Pancreas (tissue), 10 donors: ENCODE data around the gene HMX1. TPM values are rescaled to one million over a fixed set of nuclear protein-coding genes. Genes with fewer than 3 reads are reported as not detected.

Source experiments
- ATAC-seq, 4 donors: fragments of 200-7000 bp; cut with Tn5 transposase; one replicate each; pipeline versions ENCODE4 v1.8.0 to v1.9.1; 2020; ENCODE audit warnings: mild to moderate bottlenecking in 4 of 4, moderate library complexity in 4 of 4
- DNase-seq, 6 donors: peaks; one replicate each; pipeline ENCODE4 v3.0.0-alpha.2; 2020
- FAIRE-seq: peaks from 2 replicates; lab custom pipeline; 2012; peaks lifted over from hg19 to GRCh38; lab: Jason Lieb, UNC
- H3K27ac ChIP-seq, 4 donors: fragments of 200-600 bp; sonication (generic); 1 replicate in 3 of 4; 2 replicates in 1 of 4; pipeline versions ENCODE4 v1.5.0 to v1.8.0; 2020
- H3K27me3 ChIP-seq, 4 donors: fragments of 200-600 bp; one replicate each; pipeline ENCODE4 v1.8.0; 2021
- H3K36me3 ChIP-seq, 3 donors: fragments of 200-600 bp; sonication (generic) in 1 of 3; one replicate each; pipeline versions ENCODE4 v1.5.0 to v1.8.0; 2020 to 2021
- H3K4me1 ChIP-seq, 3 donors: fragments of 200-600 bp; one replicate each; pipeline ENCODE4 v1.8.0; 2021
- H3K4me3 ChIP-seq, 4 donors: fragments of 200-600 bp; sonication (generic) in 2 of 4; one replicate each; pipeline versions ENCODE4 v1.5.0 to v1.8.0; 2020 to 2021
- H3K9me3 ChIP-seq, 4 donors: fragments of 200-600 bp; one replicate each; pipeline ENCODE4 v1.8.0; 2021
- WGBS, 2 donors: extraction: QIAGEN DNeasy Blood & Tissue Kit; methylation state at CpG; one replicate each; pipeline ENCODE4 v1.1.7; 2013; 5-methylcytosine and 5-hydroxymethylcytosine counted together
- intact Hi-C, 3 donors: fragments of 100-400 bp; cut with DNase I; formaldehyde crosslinking; loops; one replicate each; pipeline versions ENCODE4 v1.11.1 to v1.14.2; 2022
- polyA plus RNA-seq, 2 donors: library from polyadenylated mRNA; stranded (reverse); fragments of 200-250 nt; gene quantifications; one replicate each; pipeline ENCODE4 v1.2.3, GENCODE V29; 2013
- total RNA-seq, 6 donors: library from RNA; stranded (reverse); fragmentation: NEBNext Ultra II Directional in 4 of 6; extraction: Animal tissue kit (Norgen Biotek cat#: 25700) in 4 of 6; gene quantifications; one replicate each; pipeline versions ENCODE4 v1.2.1 to v1.2.4, GENCODE V29; 2021 to 2023
- TF ChIP-seq, protein P1 (sequence below), 4 donors: fragments of 200-600 bp; sonication (generic) in 3 of 4; IDR thresholded peaks; one replicate each; pipeline versions ENCODE4 v1.5.0 to v1.8.0; 2021; ENCODE audit warnings: antibody characterized with exemption in 4 of 4
- donor health status: healthy with polysubstance abuse.
- donor health status: DM: no; HTN: no; CAD: no; lungs with moderate emphysema.
- donor health status: DM: no; HTN: no; CAD: no.
- donor health status: control.
- donor health status: control.
- donor health status: Bipolar disorder and iron deficiency.
- donor health status: DM: yes; HTN: yes; CAD: no.
- donor health status: DM: no; HTN: no; CAD: no.
- donor health status: DM: no; HTN: no; CAD: no.
- donor health status: DM: yes; HTN: yes; CAD: no.

The HMX1 gene
- total and polyA plus RNA-seq, 8 donors, result not detected

- intact Hi-C loops, result no loop called here
- TF ChIP-seq, protein P1, sequence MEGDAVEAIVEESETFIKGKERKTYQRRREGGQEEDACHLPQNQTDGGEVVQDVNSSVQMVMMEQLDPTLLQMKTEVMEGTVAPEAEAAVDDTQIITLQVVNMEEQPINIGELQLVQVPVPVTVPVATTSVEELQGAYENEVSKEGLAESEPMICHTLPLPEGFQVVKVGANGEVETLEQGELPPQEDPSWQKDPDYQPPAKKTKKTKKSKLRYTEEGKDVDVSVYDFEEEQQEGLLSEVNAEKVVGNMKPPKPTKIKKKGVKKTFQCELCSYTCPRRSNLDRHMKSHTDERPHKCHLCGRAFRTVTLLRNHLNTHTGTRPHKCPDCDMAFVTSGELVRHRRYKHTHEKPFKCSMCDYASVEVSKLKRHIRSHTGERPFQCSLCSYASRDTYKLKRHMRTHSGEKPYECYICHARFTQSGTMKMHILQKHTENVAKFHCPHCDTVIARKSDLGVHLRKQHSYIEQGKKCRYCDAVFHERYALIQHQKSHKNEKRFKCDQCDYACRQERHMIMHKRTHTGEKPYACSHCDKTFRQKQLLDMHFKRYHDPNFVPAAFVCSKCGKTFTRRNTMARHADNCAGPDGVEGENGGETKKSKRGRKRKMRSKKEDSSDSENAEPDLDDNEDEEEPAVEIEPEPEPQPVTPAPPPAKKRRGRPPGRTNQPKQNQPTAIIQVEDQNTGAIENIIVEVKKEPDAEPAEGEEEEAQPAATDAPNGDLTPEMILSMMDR (IDR thresholded peaks at IDR 0.05), result no peak
- Histone ChIP-seq H3K4me1 (no peaks in the 10 kb centered on the region), H3K27ac (no peak overlapping the region), H3K9me3 (no peaks in the 10 kb centered on the region), H3K36me3 (no peaks in the 10 kb centered on the region), H3K27me3 (peaks cover 0 to under 1% (median 0%) of the 10 kb centered on the region in 4 donors), H3K4me3 (no peak overlapping the region)
- DNase-seq (no peak), FAIRE-seq (no peak), ATAC-seq (no peak)
- WGBS, 2 donors, result 59 to 76% methylated on average over 12 of the region's 12 CpGs
Observed at GRCh38 chr4:8847331-8847730, 24.3 kb downstream of the HMX1 start.

- Histone ChIP-seq H3K36me3 (no peaks in the 10 kb centered on the region), H3K27me3 (no peaks in the 10 kb centered on the region), H3K9me3 (no peaks in the 10 kb centered on the region), H3K27ac (no peak overlapping the region), H3K4me3 (no peak overlapping the region), H3K4me1 (no peaks in the 10 kb centered on the region)
- FAIRE-seq (no peak), ATAC-seq (no peak), DNase-seq (no peak)
- WGBS, 2 donors, result 54 to 75% methylated on average over 3 of the region's 3 CpGs
- intact Hi-C loops, result no loop called here
- TF ChIP-seq, protein P1 (IDR thresholded peaks at IDR 0.05), result no peak
Observed at GRCh38 chr4:8846826-8847225, 24.8 kb downstream of the HMX1 start.

GRCh38 chr4:8846046-8846720, 25.5 kb downstream of the HMX1 start:
- ATAC-seq (no peak), DNase-seq (peak in 1 of 6 donors; percentile 4), FAIRE-seq (no peak)
- 45 to 58% methylated on average over 9 of the region's 9 CpGs for WGBS, 2 donors
- Histone ChIP-seq H3K9me3 (no peaks in the 10 kb centered on the region), H3K27ac (no peak overlapping the region), H3K36me3 (no peaks in the 10 kb centered on the region), H3K27me3 (no peaks in the 10 kb centered on the region), H3K4me3 (no peak overlapping the region), H3K4me1 (no peaks in the 10 kb centered on the region)
- intact Hi-C loops, result no loop called here
- TF ChIP-seq, protein P1 (IDR thresholded peaks at IDR 0.05), result no peak

DNA sequence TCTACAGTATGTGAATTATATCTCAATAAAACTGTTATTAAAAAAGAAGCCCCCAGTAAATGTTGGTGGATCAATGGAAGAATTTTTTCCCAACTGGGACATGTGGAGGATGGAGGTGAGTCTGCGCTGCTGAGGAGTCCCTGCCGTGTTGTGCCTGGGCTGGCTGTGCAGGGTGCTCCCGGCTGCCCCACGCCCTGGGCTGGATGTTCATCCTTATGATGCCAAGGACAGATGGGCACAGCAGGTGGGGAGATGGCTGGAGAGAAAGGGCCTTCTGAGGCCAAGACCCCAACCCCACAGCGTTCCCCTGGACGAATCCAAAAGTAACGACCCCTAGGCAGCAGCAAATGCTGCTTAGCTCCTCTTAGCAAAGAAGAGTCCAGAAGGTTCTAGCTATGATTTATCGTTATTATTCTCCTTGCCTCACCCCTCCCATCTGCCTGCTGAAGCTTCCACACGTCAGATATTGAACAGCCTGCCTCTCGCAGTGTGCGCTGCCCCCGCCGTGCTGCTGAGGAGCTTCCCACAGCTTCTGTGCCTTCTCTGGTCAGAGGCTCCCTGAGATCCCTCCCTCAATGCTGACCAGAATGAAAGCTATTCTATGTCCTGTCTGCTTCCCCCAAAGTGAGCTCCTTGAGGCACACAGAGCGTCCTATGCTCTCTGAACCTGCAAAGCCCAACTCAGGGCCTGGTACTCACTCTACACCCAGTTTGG, 26.5 kb downstream of the HMX1 start:
- TF ChIP-seq, protein P1 (IDR thresholded peaks at IDR 0.05), result no peak
- intact Hi-C loops, result no loop called here
- H3K4me3 ChIP-seq, result no peak overlapping the region
- no peak for FAIRE-seq
- H3K27ac ChIP-seq, result no peak overlapping the region
- ATAC-seq, result no peak
- WGBS, 2 donors, result 52 to 58% methylated on average over 14 of the region's 14 CpGs
- peak in 1 of 6 donors; percentile 4 for DNase-seq
- no peaks in the 10 kb centered on the region for H3K27me3 ChIP-seq
- H3K4me1 ChIP-seq, result no peaks in the 10 kb centered on the region
- H3K36me3 ChIP-seq, result no peaks in the 10 kb centered on the region
- H3K9me3 ChIP-seq, result no peaks in the 10 kb centered on the region

DNA sequence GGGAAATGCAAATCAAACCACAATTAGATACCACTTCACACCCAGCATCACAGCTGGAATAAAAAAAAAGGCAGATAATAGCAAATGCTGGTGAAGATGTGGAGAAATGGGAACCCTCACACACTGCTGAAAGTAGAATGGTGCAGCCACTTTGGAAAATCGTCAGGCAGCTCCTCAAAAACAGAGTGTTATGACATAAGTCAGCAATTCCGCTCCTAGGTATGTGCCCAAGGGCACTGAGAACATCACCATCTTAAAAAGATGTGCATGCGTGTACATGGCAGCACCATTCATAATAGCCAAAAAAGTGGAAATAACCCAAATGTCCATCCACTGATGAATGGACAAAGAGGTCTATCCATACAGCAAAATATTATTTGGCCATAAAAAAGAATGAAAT, 28.0 kb downstream of the HMX1 start:
- Histone ChIP-seq H3K27ac (no peak overlapping the region), H3K9me3 (no peaks in the 10 kb centered on the region), H3K4me3 (no peak overlapping the region), H3K4me1 (no peaks in the 10 kb centered on the region), H3K36me3 (no peaks in the 10 kb centered on the region), H3K27me3 (no peaks in the 10 kb centered on the region)
- DNase-seq (no peak), ATAC-seq (no peak), FAIRE-seq (no peak)
- WGBS, 2 donors, result 65 to 67% methylated on average over 3 of the region's 3 CpGs
- intact Hi-C loops, result no loop called here
- TF ChIP-seq, protein P1 (IDR thresholded peaks at IDR 0.05), result no peak
